ENCODE results near the gene PPP6R3. TPM values are rescaled to one million over a fixed set of nuclear protein-coding genes. Genes with fewer than 3 reads are reported as not detected.

The PPP6R3 gene
- total and polyA plus RNA-seq, 2 of the 8 experiments (the other 6 are each of a cell fraction or from before 2014, with no cell fraction given) = 44.6 to 150 TPM

- ChIA-PET CTCF (ENCODE audit: partially characterized antibody) (interaction anchor here (0.6 kb wide), 1 partner anchor 182 kb away, joined by 3 read pairs; no protein-coding TSS in a partner anchor), POLR2A (ENCODE audit: partially characterized antibody) (no interaction called here)
- Histone ChIP-seq H3K18ac (ENCODE audit: extremely low read depth, low read length) (no peak overlapping the region), H3K9me3 (ENCODE audit: insufficient read depth in 2 of 2, low read depth in 1 of 2, low read length in 1 of 2) (no peaks in the 10 kb centered on the region), H3K27me3 (replicated peaks in 1 of 4; ENCODE audit: control insufficient read depth in 3 of 4, extremely low read depth in 1 of 4, insufficient read depth in 3 of 4, low read length in 3 of 4) (no peaks in the 10 kb centered on the region), H3K23me2 (ENCODE audit: low read depth, low read length) (no peaks in the 10 kb centered on the region), H2AFZ (ENCODE audit: low read length) (no peak overlapping the region), H2BK12ac (ENCODE audit: low read depth, low read length) (no peak overlapping the region), H3K79me1 (ENCODE audit: low read depth, low read length) (peaks cover 26% of the 10 kb centered on the region), H2AK5ac (ENCODE audit: low read depth, low read length) (no peak overlapping the region), H3K56ac (replicated peaks; ENCODE audit: insufficient read length, low read depth, low read length) (no peak overlapping the region), H4K5ac (ENCODE audit: insufficient read length, low read depth, low read length) (no peak overlapping the region), H3K4ac (replicated peaks; ENCODE audit: insufficient read length, low read depth, low read length) (no peak overlapping the region), H3K27ac (ENCODE audit: low read depth, low read length) (no peak overlapping the region), H4K8ac (ENCODE audit: extremely low read depth, insufficient read depth, low read length) (no peak overlapping the region), H2BK5ac (ENCODE audit: low read depth, low read length) (no peak overlapping the region), H3K36me3 (ENCODE audit: control insufficient read depth in 2 of 4, insufficient read depth in 4 of 4, low read length in 3 of 4) (peaks cover 8 to 54% (median 12%) of the 10 kb centered on the region in 4 experiments; a peak in 7 of 8 replicates), H4K91ac (replicated peaks; ENCODE audit: insufficient read length, low read length) (no peak overlapping the region), H3K79me2 (ENCODE audit: control insufficient read depth in 1 of 2, insufficient read depth in 2 of 2, low read length in 2 of 2) (peaks cover 0 to 87% of the 10 kb centered on the region in 2 experiments; a peak in 3 of 4 replicates), H2BK120ac (replicated peaks; ENCODE audit: low read depth, low read length) (no peak overlapping the region), H3K14ac (ENCODE audit: insufficient read length) (no peak overlapping the region), H3K9ac (replicated peaks in 1 of 4; ENCODE audit: extremely low read depth in 1 of 4, low read depth in 3 of 4, low read length in 3 of 4) (no peak overlapping the region), H4K20me1 (replicated peaks in 1 of 2; ENCODE audit: control insufficient read depth in 1 of 2, insufficient read depth in 2 of 2, low read length in 2 of 2) (peaks cover 5 to 24% of the 10 kb centered on the region in 2 experiments), H3K4me2 (ENCODE audit: insufficient read depth in 1 of 2, low read depth in 2 of 2, low read length in 2 of 2) (no peak overlapping the region), H2BK15ac (ENCODE audit: low read length) (no peak overlapping the region), H3K23ac (ENCODE audit: insufficient read length) (no peak overlapping the region), H2BK20ac (ENCODE audit: low read length) (no peak overlapping the region), H3K4me1 (replicated peaks in 1 of 4; ENCODE audit: control insufficient read depth in 3 of 4, insufficient read depth in 4 of 4, low read length in 3 of 4) (peaks cover 9 to 22% (median 18%) of the 10 kb centered on the region in 4 experiments), H3K4me3 (ENCODE audit: extremely low read depth in 1 of 4, insufficient read depth in 2 of 4, low read depth in 3 of 4, low read length in 4 of 4) (no peak overlapping the region)
- no peak for FAIRE-seq
- WGBS, 2 experiments (ENCODE audit: extremely low coverage in 1 of 2, insufficient coverage in 1 of 2, insufficient read length in 1 of 2, insufficient replicate concordance in 2 of 2, low coverage in 1 of 2, low lambda C conversion rate in 2 of 2, missing lambda C conversion rate in 1 of 2) = 84% methylated on average over 8 of the region's 8 CpGs; no CpG with 5 or more reads in 1 of the 2 experiments
- no peak for DNase-seq (ENCODE audit: low read depth in 1 of 2, low spot score in 2 of 2)
- no peak for TF ChIP-seq EZH2 (IDR thresholded peaks at IDR 0.05; ENCODE audit: low read depth, low read length, severe bottlenecking)
- no peak for TF ChIP-seq ZNF274 (IDR thresholded peaks at IDR 0.05; ENCODE audit: borderline replicate concordance, extremely low read depth, low read length)
- no peak for TF ChIP-seq NANOG (IDR thresholded peaks at IDR 0.05; ENCODE audit: insufficient read depth, low read depth, low read length, poor library complexity, severe bottlenecking)
- TF ChIP-seq RNF2 (IDR thresholded peaks at IDR 0.05; ENCODE audit: borderline replicate concordance, low read depth, low read length, missing control alignments, poor library complexity, severe bottlenecking) = no peak
- TF ChIP-seq RAD21 (IDR thresholded peaks at IDR 0.05 in 1 of 2, conservative IDR thresholded peaks at IDR 0.05 in 1 of 2; ENCODE audit: low read depth in 2 of 2, low read length in 2 of 2) = no peak
- TF ChIP-seq BACH1 (IDR thresholded peaks at IDR 0.05; ENCODE audit: low read length) = no peak
- TF ChIP-seq SIX5 (IDR thresholded peaks at IDR 0.05; ENCODE audit: low read depth, low read length) = no peak
- TF ChIP-seq RXRA (IDR thresholded peaks at IDR 0.05; ENCODE audit: insufficient read depth, low read depth, low read length) = no peak
- TF ChIP-seq FOSL1 (IDR thresholded peaks at IDR 0.05; ENCODE audit: insufficient read depth, low read depth, low read length) = no peak
- TF ChIP-seq, protein P1, sequence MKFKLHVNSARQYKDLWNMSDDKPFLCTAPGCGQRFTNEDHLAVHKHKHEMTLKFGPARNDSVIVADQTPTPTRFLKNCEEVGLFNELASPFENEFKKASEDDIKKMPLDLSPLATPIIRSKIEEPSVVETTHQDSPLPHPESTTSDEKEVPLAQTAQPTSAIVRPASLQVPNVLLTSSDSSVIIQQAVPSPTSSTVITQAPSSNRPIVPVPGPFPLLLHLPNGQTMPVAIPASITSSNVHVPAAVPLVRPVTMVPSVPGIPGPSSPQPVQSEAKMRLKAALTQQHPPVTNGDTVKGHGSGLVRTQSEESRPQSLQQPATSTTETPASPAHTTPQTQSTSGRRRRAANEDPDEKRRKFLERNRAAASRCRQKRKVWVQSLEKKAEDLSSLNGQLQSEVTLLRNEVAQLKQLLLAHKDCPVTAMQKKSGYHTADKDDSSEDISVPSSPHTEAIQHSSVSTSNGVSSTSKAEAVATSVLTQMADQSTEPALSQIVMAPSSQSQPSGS (IDR thresholded peaks at IDR 0.05; ENCODE audit: low read length) = no peak
- no peak for TF ChIP-seq JUN (IDR thresholded peaks at IDR 0.05; ENCODE audit: low read depth, low read length)
Measured at GRCh38 chr11:68543594-68543993, 83.0 kb downstream of the PPP6R3 start.
